Ovary (tissue), 9 donors: Measurements from ENCODE around the gene MACROH2A1. TPM values are rescaled to one million over a fixed set of nuclear protein-coding genes. Genes with fewer than 3 reads are reported as not detected.

Experiments
- DNase-seq, 5 donors: peaks; one replicate each; pipeline ENCODE4 v3.0.0-alpha.2; 2019 to 2020
- H3K27ac ChIP-seq, 2 donors: fragments of 200-600 bp; one replicate each; pipeline versions ENCODE4 v1.5.1 to v1.8.0; 2019 to 2022
- H3K27me3 ChIP-seq: fragments of 200-600 bp; one replicate; pipeline ENCODE4 v1.8.0; 2022
- H3K36me3 ChIP-seq: fragments of 200-600 bp; sonication (generic); one replicate; pipeline ENCODE4 v1.5.1; 2019
- H3K4me1 ChIP-seq: one replicate; pipeline ENCODE4 v1.8.1; 2013; ENCODE audit warnings: mild to moderate bottlenecking, moderate library complexity; ENCODE audit not compliant: insufficient read depth
- H3K4me3 ChIP-seq: fragments of 200-600 bp; sonication (generic); one replicate; pipeline ENCODE4 v1.5.1; 2017
- H3K9me3 ChIP-seq, 2 donors: fragments of 200-600 bp in 1 of 2; sonication (generic) in 1 of 2; one replicate each; pipeline versions ENCODE4 v1.5.1 to v1.8.1; 2013 to 2019; ENCODE audit warnings: mild to moderate bottlenecking in 1 of 2, moderate library complexity in 1 of 2
- CTCF ChIP-seq, 3 donors: fragments of 450-650 bp in 2 of 3; fragments of 200-600 bp in 1 of 3; IDR thresholded peaks; one replicate each; pipeline versions ENCODE4 v1.5.1 to v1.8.0; 2016 to 2022; ENCODE audit warnings: antibody characterized with exemption in 3 of 3, mild to moderate bottlenecking in 1 of 3
- EP300 ChIP-seq: sonication (generic); formaldehyde crosslinking; IDR thresholded peaks from one replicate; pipeline ENCODE4 v1.6.1; 2017; ENCODE audit warnings: antibody characterized with exemption
- POLR2A ChIP-seq: fragments of 450-650 bp; IDR thresholded peaks from one replicate; pipeline ENCODE4 v1.6.1; 2017; ENCODE audit warnings: antibody characterized with exemption, mild to moderate bottlenecking, moderate library complexity
- WGBS, 3 donors: extraction: QIAGEN DNeasy Blood & Tissue Kit in 1 of 3; methylation state at CpG; one replicate each; pipeline versions ENCODE4 v1.1.5 to v1.1.7; 2013 to 2017; 5-methylcytosine and 5-hydroxymethylcytosine counted together
- intact Hi-C, 4 donors: fragments of 100-400 bp; cut with DNase I; formaldehyde crosslinking; loops; one replicate each; pipeline versions ENCODE4 v1.11.0 to v1.15.1; 2022 to 2023
- polyA plus RNA-seq, 2 donors: library from polyadenylated mRNA; stranded (reverse); fragments of 200-250 nt in 1 of 2; fragments of 350-450 nt in 1 of 2; fragmentation: Illumina TruSeq in 1 of 2; extraction: RNeasy Lipid Tissue Mini Kit (QIAGEN cat#74804) in 1 of 2; gene quantifications; one replicate each; pipeline ENCODE4 v1.2.3, GENCODE V29; 2013 to 2014
- total RNA-seq, 7 donors: library from RNA; depleted of rRNA in 2 of 7; stranded (reverse); fragments of >200 nt in 2 of 7; fragmentation: NEBNext Ultra II Directional in 3 of 7; extraction: Animal tissue kit (Norgen Biotek cat#: 25700) in 3 of 7; gene quantifications; one replicate each; pipeline versions ENCODE4 v1.1.0 to v1.2.4, GENCODE V29; 2016 to 2023
- donor health status: DM: no; HTN: no; CAD: no; lungs with moderate emphysema.
- donor health status: DM: no; HTN: no; CAD: no.
- donor health status: Bipolar disorder and iron deficiency.
- donor health status: DM: yes; HTN: yes; CAD: no.
- donor health status: DM: no; HTN: no; CAD: no.
- donor health status: DM: yes; HTN: yes; CAD: no.

Gene MACROH2A1
- total and polyA plus RNA-seq, 9 donors, result 71.7 to 157 (median 102) TPM

GRCh38 chr5:135310328-135310989, 88.6 kb downstream of the MACROH2A1 start:
- Histone ChIP-seq H3K4me1 (no peaks in the 10 kb centered on the region), H3K9me3 (no peaks in the 10 kb centered on the region), H3K27ac (no peak overlapping the region), H3K36me3 (no peaks in the 10 kb centered on the region), H3K27me3 (no peaks in the 10 kb centered on the region), H3K4me3 (no peak overlapping the region)
- intact Hi-C loops, result no loop called here
- TF ChIP-seq EP300, result no peak
- TF ChIP-seq POLR2A, result no peak
- TF ChIP-seq CTCF (IDR thresholded peaks at IDR 0.05), result no peak
- DNase-seq, result no peak
- WGBS, 3 donors, result 48 to 61% (median 53%) methylated on average over 5 of the region's 5 CpGs

GRCh38 chr5:135309391-135310327, 89.4 kb downstream of the MACROH2A1 start:
- Histone ChIP-seq H3K9me3 (no peaks in the 10 kb centered on the region), H3K27ac (no peak overlapping the region), H3K4me1 (no peaks in the 10 kb centered on the region), H3K27me3 (no peaks in the 10 kb centered on the region), H3K4me3 (no peak overlapping the region), H3K36me3 (no peaks in the 10 kb centered on the region)
- intact Hi-C loops, result no loop called here
- 72 to 79% (median 74%) methylated on average over 7 of the region's 7 CpGs for WGBS, 3 donors
- TF ChIP-seq CTCF (IDR thresholded peaks at IDR 0.05), result no peak
- TF ChIP-seq POLR2A, result no peak
- no peak for TF ChIP-seq EP300
- DNase-seq, result no peak

GRCh38 chr5:135308752-135309151, 90.3 kb downstream of the MACROH2A1 start:
- Histone ChIP-seq H3K9me3 (no peaks in the 10 kb centered on the region), H3K27ac (no peak overlapping the region), H3K4me1 (peaks cover 4% of the 10 kb centered on the region), H3K27me3 (no peaks in the 10 kb centered on the region), H3K36me3 (no peaks in the 10 kb centered on the region), H3K4me3 (no peak overlapping the region)
- TF ChIP-seq EP300 (no peak), CTCF (IDR thresholded peaks at IDR 0.05) (no peak), POLR2A (no peak)
- intact Hi-C loops, result no loop called here
- DNase-seq, result no peak
- WGBS, 3 donors, result 16 to 39% (median 21%) methylated on average over 5 of the region's 5 CpGs

- H3K4me3 ChIP-seq, result no peak overlapping the region
- H3K27ac ChIP-seq, result no peak overlapping the region
- no peaks in the 10 kb centered on the region for H3K9me3 ChIP-seq
- no peaks in the 10 kb centered on the region for H3K27me3 ChIP-seq
- H3K4me1 ChIP-seq, result peaks cover 5% of the 10 kb centered on the region
- no peak for DNase-seq
- intact Hi-C loops, result no loop called here
- TF ChIP-seq EP300 (no peak), CTCF (IDR thresholded peaks at IDR 0.05) (no peak), POLR2A (no peak)
- 81 to 82% (median 82%) methylated on average over 7 of the region's 7 CpGs for whole genome bisulfite sequencing, 3 donors
- no peaks in the 10 kb centered on the region for H3K36me3 ChIP-seq
These were observed 90.8 kb downstream of the MACROH2A1 start for GRCh38 chr5:135308245-135308644.
